HG02798 (cell line): ENCODE measurements around the gene DPP6.

Experiments
- ATAC-seq: cut with Tn5 transposase; IDR thresholded peaks from one replicate; pipeline ENCODE4 v1.9.1; 2021; ENCODE audit warnings: mild to moderate bottlenecking; ENCODE audit not compliant: unreplicated experiment, poor library complexity

Gene DPP6

DNA sequence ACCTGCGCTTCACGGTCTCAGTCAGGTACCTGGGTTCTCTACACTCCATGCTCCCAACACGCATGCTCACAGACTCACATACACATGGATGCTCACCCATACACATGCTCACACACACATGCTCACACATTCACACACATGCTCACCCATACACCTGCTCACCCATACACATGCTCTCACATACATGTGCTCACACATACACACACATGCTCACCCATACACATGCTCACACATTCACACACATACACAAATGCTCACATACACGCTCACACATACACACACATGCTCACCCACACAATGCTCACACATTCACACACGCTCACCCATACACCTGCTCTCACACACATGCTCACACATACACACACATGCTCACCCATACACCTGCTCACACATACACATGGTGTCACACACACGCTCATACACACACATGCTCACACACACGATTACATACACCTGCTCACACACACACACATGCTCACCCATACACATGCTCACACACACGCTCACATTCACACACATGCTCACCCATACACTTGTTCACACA lies 830.8 kb downstream of the DPP6 start:
- no peak for ATAC-seq

DNA sequence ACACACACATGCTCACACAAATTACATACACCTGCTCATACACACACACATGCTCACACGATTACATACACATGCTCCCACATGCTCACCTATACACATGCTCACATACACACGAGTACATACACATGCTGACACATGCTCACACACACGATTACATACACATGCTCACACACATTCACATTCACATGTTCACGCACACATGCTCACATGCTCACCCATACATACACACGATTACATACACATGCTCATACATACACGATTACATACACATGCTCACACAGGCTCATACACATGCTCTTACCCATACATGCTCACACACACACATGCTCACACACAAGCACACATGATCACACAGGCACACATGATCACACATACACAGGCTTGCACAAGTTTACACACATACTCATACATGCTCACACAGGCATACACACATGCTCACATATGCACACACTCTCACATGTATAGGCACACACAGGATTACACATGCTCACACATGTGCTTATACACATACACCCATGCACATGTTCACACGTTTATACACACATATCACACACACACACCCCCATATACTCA lies 832.2 kb downstream of the DPP6 start:
- ATAC-seq, result no peak

DNA sequence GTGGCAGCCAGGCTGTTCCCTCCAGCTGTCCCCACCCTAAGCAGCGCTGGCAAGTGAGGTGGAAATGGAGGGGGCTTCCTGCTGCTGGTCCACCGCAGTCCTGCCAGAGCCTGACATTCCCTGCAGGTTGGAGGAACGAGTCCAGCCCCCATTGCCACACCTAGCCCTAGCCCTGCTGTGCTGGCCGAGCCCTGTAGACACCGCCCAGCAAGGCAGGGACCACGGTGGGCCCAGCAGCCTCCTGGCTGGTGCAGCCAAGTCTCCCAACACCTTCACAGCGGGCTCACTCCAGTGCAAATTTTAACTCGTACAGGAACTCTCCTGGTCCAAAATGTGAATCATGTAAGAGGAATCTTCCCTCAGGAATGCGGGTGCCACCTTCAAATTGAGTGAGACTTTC lies 834.4 kb downstream of the DPP6 start:
- no peak for ATAC-seq

DNA sequence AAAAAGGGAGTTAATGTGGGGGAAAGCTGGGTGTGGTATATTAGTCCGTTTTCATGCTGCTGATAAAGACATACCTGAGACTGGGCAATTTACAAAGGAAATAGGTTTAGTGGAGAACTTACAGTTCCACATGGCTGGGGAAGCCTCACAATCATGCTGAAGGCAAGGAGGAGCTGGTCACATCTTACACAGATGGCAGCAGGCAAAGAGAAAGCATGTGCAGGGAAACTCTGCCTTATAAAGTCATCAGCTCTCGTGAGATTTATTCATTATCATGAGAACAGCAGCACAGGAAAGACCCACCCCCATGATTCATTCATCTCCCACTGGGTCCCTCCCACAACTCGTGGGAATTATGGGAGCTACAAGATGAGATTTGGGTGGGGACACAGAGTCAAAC lies 836.5 kb downstream of the DPP6 start:
- ATAC-seq, result no peak

DNA sequence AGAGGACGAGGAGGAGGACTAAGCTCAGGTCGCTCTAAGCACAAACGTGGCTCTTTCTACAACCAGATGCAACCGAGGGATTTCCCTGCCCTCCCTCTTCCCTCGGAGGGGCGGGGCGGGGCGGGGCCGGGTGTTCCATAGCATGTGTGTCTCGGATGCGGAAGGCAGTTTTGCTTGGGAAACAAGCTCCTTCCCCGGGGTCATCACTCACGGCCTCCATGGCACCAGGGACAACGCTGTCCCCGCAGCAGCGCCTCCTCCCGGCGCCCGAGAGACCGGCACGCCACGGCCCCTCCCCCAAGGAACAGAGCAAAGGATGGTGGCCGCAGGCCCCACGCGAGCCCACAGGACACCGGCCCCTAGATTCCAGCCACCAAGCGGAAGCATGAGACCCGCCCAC lies 840.3 kb downstream of the DPP6 start:
- no peak for ATAC-seq

DNA sequence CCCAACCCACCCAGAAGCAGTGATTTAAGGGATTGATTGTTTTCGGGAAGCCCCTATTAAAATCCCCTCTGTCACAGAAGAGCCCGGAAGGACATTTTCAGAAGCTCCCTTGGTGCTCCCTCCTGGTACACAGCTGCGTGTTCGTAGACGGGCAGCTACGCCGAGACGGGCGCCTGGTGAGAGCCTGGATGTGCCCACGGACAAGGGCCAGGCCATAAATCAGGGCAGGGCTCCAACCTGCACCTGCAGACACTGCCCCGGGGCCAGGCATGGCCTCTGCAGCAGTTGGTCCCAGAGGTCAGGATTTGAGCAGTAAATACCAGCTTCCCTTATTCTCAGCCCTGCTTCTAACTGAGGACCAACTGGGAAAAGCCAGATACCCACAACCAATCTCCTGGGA lies 843.9 kb downstream of the DPP6 start:
- no peak for ATAC-seq

DNA sequence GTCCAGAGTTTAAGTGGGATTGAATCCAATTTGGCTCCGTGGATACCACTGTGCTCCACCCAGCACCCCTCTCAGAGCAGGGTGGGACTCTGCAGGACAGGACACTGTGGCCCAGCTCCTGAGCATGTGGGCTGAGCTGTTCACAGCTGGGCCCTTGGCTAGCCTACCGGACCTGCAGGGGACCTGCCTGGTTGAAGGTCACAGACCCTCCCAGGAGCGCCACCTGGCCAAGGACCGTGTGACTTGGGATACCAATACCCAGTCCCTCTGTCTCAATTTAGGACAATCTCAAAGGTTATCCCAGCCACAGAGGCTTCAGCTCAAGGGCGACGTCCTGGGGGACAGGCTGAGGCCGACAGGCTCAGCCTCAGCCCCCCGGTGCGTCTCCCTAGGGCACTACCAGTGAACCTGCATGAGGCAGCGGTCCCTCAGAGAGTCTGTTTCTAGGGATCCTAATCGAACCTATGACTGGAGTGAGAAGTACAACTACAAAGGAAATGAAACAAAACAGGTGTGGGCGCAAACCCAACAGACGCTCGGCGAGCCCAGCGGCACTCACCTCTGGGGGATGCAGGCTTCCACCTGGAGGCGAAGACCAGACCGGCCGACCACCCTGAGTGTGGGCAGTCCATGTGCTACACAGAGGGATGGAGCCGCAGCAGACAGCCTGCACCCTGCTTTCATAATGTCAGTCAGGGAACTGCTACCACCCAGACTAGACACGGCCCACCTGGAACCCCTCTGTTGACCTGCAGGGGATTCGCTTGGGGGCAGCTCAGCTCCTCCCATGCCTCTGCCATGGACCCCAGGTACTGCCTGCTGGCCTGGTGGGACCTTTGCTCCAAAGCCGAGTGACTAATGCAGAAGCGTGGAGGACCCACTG lies 847.0 kb downstream of the DPP6 start:
- no peak for ATAC-seq

DNA sequence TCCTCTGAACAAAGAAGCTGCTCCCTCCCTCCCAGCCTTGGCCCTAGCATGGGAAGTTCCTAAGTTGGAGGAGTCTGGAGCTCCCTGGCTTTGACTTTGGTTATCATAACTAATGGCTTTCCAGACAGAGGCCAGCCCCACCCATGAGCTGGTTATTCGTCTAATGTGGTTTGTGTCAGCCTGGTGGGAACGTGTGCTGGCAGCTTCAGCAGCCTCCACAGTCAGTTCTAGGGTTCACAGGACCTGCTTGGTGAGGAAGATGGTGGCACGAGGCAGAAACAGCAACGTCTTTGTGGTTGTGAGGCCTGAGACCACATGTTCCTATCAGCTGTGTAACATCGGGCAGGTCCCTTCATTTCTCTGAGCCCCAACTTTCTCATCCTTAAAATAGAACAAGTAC lies 847.7 kb downstream of the DPP6 start:
- no peak for ATAC-seq

DNA sequence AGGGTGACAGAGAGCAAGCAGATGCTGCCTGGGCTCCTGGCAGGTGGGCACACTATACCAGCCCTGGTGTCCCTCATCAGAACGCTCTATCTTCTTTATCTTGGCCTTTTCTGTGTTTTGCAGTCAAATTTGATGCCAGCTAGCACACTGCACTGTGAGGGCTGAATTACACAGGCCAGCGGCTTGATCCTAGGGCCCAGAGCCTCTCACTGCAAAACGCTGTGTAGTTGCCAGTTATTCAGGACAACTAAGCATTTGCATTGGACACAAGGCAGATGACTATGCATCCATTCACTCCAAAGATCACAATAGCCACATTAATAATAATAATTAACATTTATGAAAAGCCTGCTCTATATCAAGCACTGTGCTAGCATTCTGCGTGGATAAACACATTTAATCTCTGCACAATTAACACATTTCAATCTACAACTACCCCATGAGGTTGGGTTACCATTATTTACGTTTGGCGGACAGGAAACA lies 850.4 kb downstream of the DPP6 start:
- ATAC-seq, result no peak

DNA sequence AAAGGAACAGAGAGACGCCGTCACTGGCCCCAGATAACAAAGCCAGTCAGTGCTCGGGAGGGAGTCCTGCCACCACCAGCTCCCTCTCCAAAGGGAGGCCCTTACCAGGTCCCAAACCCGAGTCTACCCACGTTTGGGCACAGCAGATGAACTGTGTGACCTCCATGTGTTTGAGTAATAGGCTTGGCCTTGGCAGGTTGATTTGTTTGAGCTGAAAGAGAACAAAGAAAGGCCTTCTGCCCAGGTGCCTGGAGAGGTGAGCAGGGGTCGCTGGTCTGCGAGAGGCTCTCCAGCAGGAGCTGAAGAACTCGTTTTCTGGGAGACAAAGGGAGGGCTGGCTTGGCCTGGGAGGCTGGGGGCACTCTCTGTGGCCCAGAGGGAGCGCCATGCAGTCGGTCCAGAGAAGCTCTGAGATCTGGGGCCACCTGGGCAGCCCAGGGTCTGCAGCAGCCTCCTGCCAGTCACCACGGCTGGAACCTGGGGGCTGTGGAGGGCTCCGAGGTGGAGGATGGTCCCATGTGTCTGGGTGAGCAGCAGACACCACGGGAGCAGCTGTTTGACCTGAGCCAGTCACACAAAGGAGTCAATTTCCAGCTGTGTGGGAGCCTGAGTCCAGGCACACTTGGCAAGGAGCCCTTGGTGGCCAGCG lies 851.0 kb downstream of the DPP6 start:
- ATAC-seq, result no peak

DNA sequence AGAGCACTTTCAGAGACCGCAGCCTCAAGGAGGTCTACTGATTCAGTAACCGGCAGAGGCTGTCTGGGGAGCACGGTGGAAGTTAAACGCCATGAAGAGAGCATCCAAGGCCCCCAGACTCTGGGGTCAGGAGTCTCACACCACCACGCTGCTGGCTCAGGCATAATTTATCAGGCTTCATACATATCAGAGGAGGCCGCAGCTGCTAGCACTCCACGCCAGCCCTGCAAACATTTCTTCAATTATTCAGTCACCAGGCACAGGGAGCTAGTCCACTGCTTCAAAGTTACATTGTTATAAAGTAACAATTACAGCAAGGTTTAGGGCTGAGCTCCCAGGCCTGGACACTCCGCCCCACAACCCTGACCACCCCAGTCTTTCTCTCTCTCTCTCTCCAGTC lies 852.9 kb downstream of the DPP6 start:
- ATAC-seq, result no peak

DNA sequence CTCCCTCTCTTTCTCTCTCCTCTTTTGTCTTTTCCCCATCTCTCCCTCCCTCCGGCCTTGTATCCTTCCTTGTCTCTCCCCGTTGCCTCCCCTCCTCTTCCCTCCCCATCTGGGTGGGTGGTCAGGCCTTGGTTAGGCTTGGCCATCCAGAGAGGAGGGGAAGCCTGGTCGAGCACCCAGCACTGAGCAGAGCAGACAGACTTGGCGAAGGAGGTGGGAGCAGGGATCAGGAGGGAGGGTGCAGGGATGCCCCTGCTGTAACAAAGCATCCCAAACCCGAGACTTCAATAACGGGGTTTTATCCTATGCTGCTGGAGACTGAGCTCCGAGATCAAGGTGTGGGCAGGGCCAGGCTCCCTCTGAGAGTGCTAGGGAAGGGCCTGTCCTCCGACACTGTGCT lies 853.4 kb downstream of the DPP6 start:
- ATAC-seq, result no peak

DNA sequence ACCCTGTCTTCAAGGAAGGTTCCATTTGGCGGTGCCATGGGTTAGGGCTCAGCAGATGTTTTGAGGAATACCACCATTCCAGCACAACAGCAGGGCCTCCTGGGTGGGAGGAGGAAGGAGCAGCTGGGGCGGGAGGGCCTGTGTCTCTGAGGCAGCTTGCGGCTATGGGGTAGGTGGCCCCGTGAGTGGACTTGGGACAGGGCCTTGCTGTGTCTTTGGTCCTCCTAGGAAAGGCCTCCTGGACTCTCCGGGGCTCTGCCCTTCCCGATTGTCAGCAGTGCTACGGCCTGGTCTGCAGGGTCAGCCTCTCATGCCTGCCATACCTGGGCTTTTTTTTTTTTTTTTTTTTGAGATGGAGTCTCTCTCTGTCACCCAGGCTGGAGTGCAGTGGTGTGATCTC lies 854.0 kb downstream of the DPP6 start:
- no peak for ATAC-seq

DNA sequence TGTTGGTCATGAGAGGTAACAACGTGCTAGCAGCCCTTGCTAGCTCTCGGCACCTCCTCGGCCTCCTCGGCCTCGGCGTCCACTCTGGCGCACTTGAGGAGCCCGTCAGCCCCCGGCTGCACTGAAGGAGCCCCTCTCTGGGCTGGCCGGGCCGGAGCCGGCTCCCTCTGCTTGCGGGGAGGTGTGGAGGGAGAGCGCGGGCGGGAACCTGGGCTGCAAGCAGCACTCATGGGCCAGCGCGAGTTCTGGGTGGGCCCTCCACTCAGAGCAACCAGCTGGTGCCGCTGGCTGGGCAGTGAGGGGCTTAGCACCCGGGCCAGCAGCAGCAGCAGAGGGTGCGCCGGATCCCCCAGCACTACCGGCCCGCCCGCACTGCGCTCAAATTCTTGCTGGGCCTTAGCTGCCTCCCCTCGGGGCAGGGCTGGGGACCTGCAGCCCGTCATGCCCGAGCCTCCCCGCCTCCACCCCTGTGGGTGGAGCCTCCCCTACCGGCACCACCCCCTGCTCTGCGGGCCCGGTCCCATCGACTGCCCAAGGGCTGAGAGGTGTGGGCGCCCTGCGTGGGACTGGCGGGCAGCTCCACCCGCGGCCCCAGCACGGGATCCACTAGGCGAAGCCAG lies 854.6 kb downstream of the DPP6 start:
- ATAC-seq, result no peak

DNA sequence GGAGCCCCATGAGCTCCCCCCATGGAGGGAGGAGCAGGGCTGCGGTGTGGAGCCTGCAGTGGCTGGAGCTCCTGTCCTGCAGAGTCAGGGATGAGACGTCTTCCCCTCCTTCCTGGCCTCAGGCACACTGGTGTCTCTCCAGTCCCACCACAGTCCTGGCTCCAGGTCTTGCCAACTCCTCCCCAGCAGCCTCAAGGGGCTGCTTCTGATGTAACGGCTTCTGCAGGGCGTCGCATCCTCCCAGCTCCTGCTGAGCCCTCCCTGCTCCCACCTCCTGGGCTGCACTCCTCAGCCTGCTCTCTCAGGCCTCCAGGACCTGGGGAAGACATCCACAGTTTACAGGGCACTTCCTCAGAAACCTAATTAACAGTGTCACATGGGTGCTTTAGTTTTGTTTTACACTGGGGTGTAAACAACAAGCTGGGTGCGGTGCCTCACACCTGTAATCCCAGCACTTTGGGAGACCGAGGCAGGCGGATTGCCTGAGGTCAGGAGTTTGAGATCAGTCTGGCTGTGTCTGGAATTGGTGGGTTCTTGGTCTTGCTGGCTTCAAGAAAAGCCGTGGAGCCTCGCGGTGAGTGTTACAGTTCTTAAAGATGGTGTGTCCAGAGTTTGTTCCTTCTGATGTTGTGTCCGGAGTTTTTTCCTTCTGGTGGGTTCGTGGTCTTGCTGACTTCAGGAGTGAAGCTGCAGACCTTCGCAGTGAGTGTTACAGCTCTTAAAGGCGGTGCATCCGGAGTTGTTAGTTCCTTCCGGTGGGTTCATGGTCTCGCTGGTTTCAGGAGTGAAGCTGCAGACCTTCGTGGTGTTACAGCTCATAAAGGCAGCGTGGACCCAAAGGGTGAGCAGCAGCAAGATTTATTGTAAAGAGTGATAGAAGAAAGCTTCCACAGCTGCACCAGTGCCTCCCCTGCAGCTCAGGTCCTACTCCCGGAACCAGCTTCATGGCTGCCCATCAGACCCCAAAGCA lies 855.7 kb downstream of the DPP6 start:
- ATAC-seq, result no peak

DNA sequence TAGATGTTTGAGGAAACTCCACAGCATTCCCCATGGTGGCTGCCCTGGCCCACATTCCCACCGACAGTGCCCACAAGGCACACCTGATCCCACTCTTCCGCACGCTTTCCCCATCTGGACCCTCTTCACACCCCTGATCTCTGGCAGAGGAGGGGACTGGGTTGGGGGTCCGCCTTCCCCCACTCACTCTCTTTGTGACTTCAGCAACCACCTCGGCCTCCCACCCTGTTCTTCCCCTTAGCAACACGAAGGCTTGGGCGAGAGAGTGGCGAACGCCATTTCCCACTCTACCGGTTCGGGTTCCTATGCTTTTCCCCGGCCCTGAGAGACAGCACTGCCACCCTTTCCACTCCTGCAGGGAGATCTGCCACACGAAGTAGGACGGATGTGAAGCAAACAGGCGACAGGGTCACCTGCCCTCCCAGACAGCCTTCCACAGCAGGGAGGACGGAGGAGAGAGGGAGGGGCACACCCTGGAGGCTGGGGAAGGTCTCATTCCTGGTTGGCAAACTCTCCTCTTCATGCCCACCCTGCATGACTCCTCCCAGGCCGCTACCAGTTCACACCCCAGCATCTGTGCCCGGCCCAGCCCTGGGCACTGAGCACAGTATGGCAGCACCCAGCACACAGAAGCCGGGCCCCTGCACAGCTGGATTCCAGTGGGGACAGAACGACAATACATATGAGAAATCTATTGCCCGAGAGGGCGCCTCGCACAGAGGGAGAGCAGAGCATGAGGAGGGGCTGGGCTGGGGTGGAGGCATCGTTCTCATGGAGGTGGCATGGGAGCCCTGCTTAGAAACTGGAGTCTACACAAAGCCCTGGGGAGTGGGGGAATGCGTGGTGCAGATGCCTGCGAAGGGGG lies 857.3 kb downstream of the DPP6 start:
- no peak for ATAC-seq

DNA sequence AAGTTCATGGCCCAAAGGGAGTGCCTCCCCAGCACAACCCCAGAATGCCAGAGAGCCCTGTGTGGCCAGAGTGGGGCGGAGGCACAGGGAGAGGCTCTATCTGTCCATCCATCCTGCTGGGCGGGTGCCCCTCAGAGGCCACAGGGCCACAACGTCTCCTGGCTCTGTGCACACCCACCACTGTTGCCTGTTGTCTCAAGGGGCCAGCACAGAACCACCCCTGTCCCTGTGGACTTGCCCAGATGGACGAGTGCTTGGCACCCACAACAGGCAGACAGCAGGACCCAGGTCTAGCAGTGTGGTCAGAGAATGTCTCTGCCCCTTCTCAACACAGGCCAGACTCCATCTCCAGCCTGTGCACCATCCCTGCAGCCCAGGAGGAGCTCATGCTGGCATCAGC lies 857.9 kb downstream of the DPP6 start:
- ATAC-seq, result no peak

DNA sequence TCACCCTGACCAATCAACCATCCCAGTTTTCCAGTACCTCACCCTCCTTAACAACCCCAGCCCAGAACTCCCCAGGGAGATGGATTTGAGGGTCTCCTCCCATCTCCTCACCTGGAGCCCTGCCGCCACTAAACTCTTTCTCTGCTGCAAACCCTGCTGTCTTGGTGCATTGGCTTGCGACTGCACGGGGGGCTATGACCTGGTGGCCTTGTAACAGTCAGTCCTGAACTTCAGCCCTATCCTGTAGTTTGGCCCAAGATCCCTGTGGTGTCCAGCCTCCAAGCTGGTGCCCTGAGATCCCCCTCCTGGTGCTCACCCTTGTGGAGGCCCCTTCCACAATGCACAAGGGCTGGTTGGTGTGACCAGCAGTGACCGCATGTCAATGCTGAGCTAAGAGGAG lies 858.8 kb downstream of the DPP6 start:
- ATAC-seq, result no peak

DNA sequence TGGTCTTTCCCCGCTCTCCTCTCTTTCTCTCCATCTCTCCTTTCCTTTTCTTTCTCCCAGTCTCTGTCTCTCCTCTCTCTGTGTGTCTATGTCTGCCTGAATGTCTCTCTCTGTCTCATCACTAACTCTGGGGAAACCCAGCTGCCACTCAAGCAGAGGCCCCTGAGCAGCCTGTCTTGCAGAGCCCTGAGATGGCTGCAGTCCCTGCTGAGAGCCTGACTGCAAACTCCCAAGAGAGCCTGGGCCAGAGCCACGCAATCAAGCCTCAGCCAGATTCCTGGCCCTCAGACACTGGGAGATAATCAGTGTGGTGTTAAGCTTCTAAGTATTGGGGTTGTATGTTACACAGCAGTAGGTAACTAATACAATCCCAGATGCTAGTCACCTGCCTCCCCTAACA lies 859.2 kb downstream of the DPP6 start:
- ATAC-seq, result no peak
